A673 (cell line): ENCODE results near the gene AFAP1.

Source experiments
- EZH2 ChIP-seq: fragments of 200-600 bp; sonication (generic); IDR thresholded peaks from 2 replicates; pipeline ENCODE4 v1.6.1; 2017; ENCODE audit warnings: borderline replicate concordance, low read depth, mild to moderate bottlenecking, mixed read lengths, antibody characterized with exemption, low read length; ENCODE audit not compliant: poor library complexity, severe bottlenecking
- TF ChIP-seq, protein P1 (sequence below): fragments of 300-800, 200-600 bp; sonication (generic); conservative IDR thresholded peaks from 2 replicates; pipeline ENCODE4 v1.5.1; 2017; ENCODE audit warnings: low read depth, mild to moderate bottlenecking, antibody characterized with exemption, low read length, moderate library complexity, mixed read lengths

DNA sequence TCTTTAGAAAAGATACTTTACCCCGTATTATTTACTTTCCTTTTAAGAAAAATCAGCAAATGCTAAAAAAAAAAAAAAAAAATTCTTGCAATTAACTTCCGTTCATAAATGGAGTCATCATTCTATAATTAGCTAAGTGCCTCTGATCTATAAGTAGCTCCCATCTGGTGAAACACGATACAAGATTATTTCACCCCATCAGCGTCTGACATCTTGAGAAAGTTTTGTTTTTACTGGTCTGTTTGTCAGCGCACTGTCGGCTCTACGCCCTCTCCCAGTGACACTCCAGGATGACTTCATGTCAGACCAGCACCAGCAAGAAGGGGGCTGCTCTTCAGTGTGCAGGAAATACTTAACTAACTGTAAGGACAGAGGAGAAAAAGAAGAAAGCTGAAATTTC lies 108.3 kb downstream of the AFAP1 start:
- TF ChIP-seq, protein P1, sequence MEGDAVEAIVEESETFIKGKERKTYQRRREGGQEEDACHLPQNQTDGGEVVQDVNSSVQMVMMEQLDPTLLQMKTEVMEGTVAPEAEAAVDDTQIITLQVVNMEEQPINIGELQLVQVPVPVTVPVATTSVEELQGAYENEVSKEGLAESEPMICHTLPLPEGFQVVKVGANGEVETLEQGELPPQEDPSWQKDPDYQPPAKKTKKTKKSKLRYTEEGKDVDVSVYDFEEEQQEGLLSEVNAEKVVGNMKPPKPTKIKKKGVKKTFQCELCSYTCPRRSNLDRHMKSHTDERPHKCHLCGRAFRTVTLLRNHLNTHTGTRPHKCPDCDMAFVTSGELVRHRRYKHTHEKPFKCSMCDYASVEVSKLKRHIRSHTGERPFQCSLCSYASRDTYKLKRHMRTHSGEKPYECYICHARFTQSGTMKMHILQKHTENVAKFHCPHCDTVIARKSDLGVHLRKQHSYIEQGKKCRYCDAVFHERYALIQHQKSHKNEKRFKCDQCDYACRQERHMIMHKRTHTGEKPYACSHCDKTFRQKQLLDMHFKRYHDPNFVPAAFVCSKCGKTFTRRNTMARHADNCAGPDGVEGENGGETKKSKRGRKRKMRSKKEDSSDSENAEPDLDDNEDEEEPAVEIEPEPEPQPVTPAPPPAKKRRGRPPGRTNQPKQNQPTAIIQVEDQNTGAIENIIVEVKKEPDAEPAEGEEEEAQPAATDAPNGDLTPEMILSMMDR, result no peak
- TF ChIP-seq EZH2, result no peak
